ENCODE data around the gene ASAP3.

DNA sequence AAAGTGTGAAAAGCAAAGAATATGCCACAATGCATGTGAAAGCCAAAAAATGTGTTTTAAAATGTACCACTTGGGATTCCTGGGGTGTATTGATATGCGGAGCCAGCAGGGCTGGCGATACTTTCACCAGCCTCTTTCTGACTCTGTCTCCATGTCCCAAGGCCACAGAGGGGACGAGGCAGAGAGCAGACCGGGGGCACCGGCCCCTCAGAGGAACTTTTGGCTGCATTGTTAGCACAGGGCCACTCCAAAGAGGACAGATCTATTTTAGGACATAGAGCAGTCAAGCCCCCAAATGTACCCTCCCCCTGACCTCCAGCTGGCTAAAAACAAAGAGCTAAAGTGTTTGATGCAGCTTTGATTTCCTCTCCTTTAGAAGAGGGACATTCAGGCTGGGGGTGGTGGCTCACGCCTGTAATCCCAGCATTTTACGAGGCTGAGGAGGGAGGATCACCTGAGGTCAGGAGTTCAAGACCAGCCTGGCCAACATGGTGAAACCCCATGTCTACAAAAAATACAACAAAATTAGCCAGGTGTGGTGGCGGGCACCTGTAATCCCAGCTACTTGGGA, 88.7 kb downstream of the ASAP3 start:
- TF ChIP-seq POLR2AphosphoS5 (IDR thresholded peaks at IDR 0.05), result no peak
- TF ChIP-seq, protein P1, sequence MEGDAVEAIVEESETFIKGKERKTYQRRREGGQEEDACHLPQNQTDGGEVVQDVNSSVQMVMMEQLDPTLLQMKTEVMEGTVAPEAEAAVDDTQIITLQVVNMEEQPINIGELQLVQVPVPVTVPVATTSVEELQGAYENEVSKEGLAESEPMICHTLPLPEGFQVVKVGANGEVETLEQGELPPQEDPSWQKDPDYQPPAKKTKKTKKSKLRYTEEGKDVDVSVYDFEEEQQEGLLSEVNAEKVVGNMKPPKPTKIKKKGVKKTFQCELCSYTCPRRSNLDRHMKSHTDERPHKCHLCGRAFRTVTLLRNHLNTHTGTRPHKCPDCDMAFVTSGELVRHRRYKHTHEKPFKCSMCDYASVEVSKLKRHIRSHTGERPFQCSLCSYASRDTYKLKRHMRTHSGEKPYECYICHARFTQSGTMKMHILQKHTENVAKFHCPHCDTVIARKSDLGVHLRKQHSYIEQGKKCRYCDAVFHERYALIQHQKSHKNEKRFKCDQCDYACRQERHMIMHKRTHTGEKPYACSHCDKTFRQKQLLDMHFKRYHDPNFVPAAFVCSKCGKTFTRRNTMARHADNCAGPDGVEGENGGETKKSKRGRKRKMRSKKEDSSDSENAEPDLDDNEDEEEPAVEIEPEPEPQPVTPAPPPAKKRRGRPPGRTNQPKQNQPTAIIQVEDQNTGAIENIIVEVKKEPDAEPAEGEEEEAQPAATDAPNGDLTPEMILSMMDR (IDR thresholded peaks at IDR 0.05 in 8 of 11, conservative IDR thresholded peaks at IDR 0.05 in 3 of 11), result no peak
